ENCODE data around the gene SIAH1.
"Not testable (repeated sequence)": the region's sequence is repeated elsewhere in the genome, so short reads cannot be mapped to it uniquely, and the experiment has no call there.

The SIAH1 gene

DNA sequence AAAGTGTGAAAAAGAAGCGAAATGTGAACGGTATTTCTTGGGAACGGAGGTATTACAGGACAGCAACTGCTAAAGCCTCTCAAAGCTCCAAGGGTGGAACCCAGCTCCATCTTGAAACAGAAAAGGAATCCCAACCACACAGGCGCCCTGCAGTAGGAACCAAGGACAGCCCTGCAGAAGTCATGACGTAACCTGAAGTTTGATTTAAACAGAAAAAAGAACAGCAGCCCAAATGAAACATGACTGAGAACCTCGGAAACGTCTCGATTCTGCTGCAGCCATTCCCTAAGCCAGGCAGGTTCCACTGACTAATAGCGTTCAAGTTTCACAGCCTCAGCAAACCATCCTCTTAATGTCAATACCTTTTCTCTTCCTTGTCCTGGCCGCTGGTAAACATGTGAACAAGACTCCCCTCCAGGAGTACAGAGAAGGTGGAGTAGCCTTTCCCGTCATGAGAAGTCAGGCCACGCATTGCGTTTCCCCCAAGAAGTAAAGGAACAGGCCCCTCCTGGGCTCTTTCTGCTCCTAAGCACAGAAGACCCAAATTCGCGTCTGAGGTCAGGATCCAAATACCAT is 20.1 kb downstream of the SIAH1 start:
- DNase-seq = no peak

DNA sequence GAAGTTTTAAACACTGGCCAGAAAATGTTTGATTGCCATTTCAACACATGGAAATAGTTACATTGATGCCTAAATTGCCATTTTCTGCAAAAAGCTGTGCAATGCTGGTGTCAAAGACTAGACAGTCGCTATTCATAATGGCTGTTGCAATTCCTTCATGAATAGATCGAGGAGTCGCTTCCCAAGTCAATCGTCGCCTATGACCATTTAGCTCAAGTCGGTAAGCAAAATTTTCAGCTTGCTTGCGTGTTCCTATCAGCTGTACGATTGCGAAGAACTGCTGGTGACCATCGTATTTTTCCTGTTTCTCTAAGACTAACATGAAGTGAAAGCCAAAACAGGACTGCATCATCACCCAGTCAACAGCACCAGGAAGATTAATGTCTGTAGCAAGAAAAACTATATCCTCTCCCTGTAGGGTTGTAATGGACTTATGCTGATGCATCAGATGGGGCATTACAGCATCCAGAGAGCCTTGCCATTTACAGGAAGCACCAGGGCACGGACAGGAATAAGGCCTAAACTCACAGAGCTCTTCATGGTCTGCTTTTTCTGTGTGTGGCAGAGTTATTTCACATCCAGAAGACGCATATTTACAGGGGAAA is 23.6 kb downstream of the SIAH1 start:
- no peak for DNase-seq

DNA sequence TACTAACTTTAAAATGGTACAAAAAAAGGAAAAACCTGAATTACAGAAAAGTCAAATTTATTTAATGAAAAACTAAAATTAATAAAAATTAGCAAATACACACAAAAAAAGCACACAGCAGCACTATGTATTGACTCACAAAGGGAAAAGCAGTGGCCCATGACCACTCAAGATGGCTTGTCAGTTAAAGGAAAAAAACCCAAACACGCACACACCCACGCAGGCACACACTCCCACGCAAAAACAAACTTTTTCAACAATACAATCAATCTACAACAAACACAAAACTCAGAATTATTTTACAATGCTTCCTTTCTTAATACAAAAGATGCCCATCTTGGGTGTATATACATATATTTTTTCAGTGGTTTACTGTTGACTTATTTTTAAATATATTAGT is 24.2 kb downstream of the SIAH1 start:
- no peak for DNase-seq

DNA sequence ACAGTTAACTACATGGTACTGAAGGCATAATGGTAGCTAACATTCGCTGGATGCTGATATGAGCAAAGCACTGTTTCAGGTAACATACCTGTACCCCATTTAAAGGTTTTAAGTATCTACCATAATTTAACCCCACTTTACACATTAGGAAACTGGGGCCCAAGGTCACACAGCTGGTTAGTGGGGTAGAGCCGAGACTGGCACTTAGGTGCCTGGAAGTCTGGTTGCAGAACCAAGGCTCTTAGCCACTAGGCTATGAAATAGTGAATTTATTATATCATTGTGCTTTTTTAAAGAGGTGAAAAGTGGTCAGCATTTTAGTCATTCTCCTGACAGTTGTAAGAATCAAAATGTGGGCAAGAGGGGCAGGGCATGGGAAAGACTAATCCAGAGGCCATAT is 25.2 kb downstream of the SIAH1 start:
- DNase-seq = no peak

DNA sequence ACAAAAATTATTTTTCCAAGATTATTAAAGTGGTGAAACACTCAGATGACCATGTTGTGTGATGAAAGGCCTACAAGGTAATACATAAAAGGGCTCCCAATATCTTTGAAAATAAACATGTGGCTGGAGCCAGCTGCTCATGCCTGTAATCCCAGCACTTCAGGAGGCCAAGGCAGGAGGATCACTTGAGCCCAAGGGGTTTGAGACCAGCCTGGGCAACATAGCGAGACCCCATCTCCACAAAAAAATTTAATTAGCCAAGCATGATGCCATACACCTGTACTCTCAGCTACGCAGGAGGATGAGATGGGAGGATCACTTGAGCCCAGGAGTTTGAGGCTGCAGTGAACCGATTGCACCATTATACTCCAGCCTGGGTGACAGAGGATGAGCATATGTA is 26.8 kb downstream of the SIAH1 start:
- DNase-seq = no peak

DNA sequence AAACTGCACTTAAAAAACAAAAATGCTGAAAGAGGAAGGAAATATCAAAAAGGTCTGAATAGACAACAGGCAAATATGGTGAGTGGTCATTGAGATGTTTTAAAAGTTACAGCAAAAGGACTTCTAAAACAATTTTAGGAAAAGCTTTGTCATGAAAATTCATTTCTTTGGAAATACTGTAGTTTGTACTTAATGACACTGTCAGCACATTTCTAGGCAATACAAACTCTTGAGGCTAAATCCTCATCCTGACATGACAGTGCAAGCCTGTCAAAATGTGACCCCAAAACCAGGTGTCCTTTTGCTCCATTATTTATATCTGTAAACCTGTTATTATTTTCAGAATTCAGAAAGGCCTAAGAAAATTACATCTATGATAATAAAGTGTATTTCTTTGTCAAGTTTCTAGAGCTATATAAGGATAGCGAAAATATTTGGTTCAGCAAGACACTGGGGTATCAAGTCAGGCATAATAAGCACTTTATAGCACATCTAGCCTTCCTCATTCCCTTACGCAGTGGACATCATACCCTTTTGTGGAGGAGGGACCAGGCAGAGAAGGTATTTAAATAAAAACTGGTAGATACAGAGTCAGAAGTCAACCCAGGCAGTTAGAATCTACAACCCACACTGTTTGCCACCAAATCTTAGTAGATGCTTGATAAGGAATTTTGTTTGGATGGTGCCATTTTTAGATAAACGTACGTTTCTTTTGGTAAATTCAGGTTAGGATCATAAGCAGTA is 28.4 kb downstream of the SIAH1 start:
- no peak for DNase-seq

DNA sequence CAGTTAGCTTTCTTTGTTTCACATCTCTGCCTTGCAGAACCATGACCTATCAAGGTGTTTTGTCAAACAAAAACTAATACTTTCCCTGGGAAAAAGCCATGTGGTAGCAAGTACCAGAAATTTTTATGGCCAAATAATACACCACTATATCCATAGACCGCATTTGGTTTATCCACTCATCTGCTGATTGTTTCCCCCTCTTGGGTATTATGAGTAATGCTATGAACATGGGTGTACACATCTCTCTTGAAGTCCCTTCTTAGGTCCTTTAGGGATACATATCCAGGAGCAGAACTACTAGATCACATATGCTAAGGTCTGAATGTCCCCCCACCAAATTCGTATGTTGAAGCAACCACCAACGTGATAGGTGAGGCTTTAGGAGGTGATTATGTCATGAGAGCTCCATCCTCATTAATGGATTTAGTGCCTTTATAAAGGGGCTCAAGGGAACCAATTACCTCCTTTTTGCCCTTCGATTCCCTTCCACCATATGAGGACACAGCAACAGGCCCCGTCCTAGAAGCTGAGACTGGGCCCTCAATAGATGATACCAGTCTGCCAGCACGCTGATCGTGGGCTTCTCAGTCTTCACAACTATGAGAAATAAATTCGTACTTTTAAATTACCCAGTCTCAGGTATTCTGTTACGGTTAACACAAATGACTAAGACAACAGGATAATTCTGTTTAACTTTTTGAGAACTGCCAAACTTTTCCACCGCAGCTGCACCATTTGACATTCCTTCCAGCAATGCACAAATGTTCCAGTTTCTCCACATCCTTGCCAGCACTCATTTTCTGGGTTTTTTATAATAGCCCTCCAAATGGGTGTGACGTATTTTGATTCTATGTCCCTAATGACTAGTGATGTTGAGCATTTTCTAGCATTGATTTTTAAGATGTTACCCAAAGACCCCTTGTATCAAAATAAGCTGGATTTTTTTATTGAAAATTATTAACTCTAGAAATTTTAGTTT is 30.0 kb downstream of the SIAH1 start:
- DNase-seq = no peak

DNA sequence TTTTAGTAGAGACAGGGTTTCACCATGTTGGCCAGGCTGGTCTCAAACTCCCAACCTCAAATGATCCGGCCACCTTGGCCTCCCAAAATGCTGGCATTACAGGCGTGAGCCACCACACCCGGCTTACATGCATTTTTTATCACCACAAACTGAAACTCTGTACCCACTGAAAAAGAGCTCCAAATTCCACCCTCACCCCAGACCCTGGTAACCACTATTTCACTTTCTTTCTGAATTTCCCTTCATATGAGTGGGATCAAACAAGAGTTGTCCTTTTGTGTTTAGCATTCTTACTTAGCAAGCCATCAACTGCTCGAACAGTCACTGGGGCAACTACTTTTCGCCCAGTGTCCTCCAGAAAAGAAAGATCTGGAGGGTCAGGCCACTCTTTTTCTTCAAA is 30.8 kb downstream of the SIAH1 start:
- DNase-seq = not testable (repeated sequence)

DNA sequence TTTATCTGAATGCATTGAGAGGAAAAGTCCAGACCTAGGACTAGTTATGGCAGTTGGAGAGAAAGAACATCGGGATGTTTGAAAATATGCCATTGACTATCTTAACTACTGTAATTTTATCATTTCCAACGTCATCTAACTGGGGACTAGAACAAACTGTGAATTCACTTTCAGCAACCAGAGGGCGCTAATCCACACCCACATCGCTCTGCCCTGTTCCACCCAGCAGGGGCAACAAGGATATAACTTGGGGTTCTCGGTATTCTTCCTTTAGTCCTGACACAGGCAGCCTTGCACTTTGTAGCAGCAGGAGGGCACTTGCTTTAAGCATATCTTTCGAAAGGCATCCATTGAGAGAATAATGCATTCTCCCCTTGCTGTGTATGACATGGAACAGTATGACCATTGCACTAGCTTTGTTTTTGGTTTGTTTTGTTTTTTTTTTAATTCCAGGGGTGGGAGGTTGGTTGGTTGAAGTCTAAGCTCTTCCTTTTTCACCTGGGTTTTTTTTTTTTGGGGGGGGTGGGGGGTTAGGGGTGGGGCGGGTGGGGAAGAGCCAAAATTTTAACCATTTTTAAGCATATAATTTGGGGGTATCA is 31.5 kb downstream of the SIAH1 start:
- DNase-seq = no peak

DNA sequence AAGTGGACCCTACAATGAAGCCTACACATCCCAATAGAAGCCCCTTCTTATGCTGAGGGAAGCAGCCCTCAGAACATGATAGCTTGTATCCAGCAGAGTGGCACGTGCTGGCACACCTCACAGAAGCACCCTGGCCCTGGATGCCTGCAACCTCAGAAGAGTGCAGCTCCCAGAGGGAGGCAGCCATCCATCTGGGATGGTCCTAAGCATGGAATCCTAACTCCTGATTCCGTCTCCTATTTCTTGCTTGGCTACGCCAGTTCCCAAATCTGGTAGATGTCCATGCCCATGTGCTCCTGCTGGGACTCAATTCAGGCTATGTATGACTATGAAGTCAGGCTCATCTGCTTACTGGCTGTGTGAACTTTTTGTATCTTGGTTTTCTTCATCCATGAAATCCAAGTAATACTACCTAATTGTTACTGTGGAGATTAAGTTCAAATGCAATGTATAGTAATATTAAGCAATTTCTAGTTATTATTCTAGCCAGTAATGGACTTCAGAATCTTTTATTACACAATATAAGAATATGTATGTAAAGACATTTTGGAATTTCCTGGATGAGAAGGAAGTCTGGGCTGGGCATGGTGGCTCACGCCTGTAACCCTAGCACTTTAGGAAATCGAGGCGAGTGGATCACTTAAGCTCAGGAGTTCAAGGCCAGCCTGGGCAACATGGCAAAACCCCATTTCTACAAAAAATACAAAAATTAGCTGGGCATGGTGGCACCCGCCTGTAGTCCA is 32.4 kb downstream of the SIAH1 start:
- DNase-seq = no peak

DNA sequence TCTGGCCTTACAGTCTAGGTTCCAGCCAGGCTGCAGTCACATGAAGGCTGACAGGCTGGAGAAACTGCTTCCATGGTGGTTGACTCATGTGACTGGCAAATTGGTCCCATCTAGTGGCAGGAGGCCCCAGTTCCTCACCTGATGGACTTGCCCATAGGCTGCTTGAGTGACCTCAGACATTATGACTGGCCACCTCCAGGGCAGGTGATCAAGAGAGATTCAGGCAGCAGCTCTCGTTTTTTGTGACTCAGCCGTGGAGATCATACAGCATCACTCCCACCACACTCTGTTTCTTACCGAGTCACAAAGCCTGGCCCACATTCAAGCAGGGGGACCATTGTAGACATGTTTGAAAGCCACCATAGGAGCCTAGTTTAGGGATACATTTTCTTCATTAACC is 34.5 kb downstream of the SIAH1 start:
- DNase-seq = no peak

DNA sequence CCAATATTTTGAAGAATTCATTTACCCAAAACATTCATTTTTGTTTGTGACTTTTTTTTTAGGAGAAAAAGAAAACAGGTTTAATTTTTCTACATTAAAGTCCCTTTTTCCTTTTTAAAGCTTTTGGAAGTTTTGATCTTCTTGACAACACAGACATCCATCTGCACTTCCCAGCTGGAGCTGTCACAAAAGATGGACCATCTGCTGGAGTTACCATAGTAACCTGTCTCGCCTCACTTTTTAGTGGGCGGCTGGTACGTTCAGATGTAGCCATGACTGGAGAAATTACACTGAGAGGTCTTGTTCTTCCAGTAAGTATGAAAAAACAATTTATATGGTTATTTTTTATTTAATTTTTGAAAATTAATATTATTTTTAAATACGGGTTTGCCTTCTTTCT is 37.2 kb downstream of the SIAH1 start:
- no peak for DNase-seq

DNA sequence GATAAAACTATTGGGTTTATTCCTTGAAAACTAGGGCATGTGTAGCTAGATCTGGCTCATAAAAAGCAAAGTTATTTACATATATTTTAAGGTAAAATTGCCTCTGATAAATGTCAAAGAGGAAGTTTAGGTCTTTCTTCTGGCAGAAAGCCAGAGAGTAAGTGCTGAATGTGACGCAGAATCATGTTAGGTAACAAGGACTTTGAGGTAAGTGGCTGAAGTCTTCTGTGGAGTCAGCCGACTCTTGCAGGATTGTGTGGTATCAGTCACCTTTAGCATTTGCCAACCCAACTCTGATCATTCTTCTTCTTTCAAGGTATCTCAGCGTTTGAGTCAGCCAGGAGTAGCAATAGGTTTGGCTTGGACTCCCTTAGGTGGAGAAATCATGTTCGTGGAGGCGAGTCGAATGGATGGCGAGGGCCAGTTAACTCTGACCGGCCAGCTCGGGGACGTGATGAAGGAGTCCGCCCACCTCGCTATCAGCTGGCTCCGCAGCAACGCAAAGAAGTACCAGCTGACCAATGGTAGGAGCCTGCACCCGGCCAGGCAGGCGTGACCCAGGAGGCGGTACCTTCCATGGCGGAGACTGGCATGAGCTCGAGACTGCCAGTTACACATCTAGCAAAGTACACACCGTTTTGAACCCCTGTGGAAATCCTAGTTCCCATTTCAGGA is 37.9 kb downstream of the SIAH1 start:
- DNase-seq = no peak

DNA sequence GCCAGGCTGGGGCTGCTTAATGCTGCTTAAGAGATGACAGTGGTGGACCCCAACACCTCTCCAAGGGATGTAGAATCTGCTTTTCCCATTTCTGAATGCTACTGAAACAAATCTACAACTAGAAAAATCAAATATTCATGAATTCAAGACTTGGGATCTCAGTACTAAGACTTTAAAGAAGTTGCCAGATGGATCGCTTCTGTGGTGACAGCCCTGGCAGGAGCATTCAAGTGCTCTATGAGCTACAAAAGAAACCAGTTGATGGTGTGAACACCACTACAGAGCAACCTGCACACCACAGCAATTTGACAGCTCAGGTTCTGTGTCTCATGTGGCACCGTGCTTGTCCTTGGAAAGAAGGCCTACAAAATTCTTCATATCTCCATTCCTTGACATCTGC is 42.6 kb downstream of the SIAH1 start:
- no peak for DNase-seq

DNA sequence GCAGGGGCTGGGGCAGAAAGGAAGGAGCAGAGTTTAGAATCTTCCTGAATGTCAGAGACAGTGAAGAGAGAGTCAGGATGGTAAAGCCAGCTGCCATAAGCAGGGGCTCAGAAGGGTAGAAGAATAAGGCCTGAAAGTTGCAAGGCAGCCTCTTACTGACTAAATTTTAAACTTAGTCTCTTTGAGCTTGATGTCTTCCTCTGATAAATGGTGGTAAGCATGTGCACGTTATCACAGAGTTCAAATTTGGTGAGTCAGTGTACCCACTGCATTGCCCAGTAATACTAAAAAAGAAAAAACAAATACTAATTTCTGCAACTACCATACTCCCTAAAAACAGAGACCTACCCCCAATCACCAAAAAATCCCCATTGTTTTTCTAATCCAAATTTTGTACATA is 45.2 kb downstream of the SIAH1 start:
- DNase-seq = no peak

DNA sequence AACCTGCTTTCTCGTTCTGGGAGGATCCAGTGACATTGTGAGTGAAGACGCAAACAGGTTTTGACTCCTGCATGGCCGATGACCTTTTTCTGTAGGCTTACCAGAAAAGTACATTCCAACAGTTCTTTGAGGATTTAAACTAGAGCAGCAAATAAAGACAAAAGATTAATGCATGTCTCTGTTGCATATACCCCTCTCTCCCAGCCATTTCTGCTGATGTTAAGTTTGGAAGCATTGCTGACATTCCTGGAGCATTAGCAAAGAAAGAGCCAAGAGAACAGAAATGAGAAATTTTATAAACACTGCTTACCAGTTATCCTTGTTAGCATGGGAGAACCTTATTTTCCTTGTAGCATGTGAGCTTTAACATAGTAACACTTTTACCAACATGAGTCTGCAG is 49.3 kb downstream of the SIAH1 start:
- DNase-seq = no peak

DNA sequence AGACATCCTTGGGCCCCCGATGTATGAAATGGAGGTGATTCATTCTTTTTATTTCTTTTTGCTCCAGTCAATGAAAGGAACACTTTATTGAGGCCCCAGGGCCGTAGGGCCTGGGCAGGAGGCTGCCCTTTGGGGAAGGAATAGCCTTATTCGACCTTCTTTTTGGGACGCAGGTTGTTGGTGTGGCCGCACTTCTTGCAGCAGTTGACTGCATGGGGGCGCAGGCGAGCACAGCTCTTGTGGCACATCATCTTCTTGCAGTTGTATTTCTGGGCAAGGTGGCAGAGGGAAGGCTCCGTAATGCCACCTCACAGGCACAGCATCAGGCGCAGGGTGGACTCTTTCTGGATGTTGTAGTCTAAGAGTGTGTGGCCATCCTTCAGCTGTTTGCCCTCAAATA is 50.9 kb downstream of the SIAH1 start:
- no peak for DNase-seq

DNA sequence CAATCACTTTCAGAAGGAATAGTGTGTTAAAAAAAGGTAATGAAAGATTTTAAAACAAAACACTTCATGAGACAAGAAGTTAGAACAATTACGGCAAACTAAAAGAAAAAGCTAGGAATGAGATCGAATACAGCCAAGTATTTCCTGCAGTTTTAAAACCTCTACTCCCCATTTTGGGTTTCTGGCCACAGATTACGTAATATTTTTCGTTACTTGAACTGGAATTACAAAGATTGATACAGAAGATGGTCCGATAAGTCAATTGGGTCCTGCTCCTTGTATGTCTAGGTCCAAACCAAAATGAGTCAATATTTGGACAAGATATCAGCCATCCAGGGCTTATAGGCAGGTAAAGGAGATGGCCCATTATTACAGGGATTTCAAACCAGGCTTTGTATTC is 52.2 kb downstream of the SIAH1 start:
- DNase-seq = no peak

DNA sequence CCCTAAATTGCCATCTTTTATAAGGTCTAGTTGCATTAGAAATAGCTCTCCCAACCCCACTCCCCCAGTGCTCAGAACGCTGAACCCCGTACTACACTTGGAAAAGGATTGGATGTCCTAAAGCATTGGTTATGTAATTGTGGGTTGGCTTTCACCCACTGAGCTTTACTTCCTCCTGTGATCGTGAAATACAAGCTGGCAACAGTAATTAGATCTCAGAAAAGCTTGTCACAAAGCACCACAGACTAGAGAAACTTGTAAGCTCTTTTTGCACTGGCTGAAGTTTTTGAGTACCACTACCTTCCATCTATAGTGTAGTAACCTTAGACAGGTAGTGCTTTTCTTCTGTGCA is 54.4 kb downstream of the SIAH1 start:
- DNase-seq = no peak

DNA sequence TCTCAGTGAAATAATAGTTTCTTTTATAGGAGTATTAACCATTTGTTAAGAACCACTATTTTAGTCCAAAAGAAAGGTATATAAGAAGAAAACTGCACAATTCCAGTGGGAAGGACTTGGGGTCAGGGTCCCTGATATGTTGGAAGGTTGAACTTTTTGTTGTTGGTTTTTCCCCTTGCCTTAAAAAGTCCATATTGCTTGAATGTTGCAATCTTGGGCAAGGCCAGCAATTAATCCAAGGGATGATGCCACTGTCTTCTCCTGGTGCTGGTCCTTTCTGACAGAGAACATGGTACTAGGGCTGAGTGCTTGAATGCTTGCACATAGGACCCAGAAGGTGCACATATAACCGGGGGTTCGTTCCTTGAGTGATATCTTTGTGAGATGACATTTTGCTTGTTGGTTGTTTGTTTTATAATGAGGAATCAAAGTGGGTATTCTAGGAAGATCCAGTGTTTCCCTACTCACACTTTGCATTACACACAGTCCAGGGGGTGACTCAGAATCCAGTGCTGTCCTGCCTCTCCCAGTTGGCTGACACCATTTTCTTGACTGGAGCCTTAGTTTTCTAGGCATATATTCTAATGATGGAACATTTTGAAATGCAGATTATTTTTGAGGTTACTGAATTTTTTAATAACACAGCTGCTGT is 54.9 kb downstream of the SIAH1 start:
- DNase-seq = no peak

DNA sequence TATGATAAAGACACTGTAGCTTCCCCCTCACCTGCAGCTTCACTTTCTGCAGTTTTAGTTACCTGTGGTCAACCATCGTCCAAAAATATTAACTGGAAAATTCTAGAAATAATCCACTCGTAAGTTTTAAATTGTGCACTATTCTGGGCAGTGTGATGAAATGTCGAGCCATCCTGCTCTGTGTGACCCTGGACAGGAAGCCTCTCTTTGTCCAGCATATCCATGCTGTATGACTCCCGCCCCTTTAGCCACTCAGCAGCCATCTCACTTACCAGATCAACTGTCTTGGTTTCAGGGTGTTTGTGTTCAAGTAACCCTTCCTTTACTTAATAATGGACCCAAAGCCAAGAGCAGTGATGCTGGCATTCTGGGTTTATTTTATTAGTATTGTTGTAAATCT is 56.1 kb downstream of the SIAH1 start:
- no peak for DNase-seq
